ENCODE measurements around the gene LDB2.

The LDB2 gene

DNA sequence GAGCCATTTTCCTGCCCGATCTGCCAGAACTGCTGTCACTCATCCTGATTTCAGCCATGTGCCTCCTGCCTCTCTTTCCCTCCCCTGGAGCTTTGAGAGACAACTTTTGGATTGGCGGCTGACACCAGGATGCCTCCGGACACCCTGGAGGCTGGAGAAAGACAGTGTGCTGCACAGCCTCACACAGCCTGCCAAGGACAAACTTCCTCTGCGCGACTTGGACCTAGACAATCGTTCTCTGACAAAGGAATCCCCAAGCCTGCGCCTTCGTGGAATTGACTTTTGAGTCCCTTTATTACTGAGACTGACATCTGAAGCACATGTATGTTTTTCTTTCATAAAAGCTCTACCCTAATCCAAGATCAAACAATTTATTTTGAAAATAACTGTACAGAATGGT is 10.8 kb upstream of the LDB2 start:
- H2BK15ac ChIP-seq (replicated peaks; ENCODE audit: low read depth) = no peak overlapping the region
- H2BK120ac ChIP-seq (ENCODE audit: low read depth, low read length) = no peak overlapping the region
- no peaks in the 10 kb centered on the region for H3K27me3 ChIP-seq (ENCODE audit: insufficient read depth, low read length, poor library complexity)
- peak overlapping the region; percentile 65 for H3K56ac ChIP-seq (ENCODE audit: low read length)
- no peak overlapping the region for H3K4me3 ChIP-seq (ENCODE audit: low read length)
- peak overlapping the region; percentile 13 for H2BK5ac ChIP-seq (ENCODE audit: low read length)
- H3K23ac ChIP-seq (ENCODE audit: low read length) = no peak overlapping the region
- H2AK5ac ChIP-seq (ENCODE audit: low read length) = peak overlapping the region; percentile 14
- H4K5ac ChIP-seq (ENCODE audit: low read length) = no peak overlapping the region
- H3K36me3 ChIP-seq (ENCODE audit: control insufficient read depth, insufficient read depth, low read length) = no peaks in the 10 kb centered on the region
- no peak overlapping the region for H3K27ac ChIP-seq (ENCODE audit: low read depth, low read length)
- peak overlapping the region; percentile 1 for H3K18ac ChIP-seq (ENCODE audit: low read length)
- H3K4me1 ChIP-seq (ENCODE audit: control insufficient read depth, low read depth, low read length) = peaks cover 10% of the 10 kb centered on the region
- no peak overlapping the region for H3K4me2 ChIP-seq (ENCODE audit: low read length)
- peak overlapping the region; percentile 15 for H3K9ac ChIP-seq (ENCODE audit: low read length)
- no peak for DNase-seq
- no peak overlapping the region for H3K4ac ChIP-seq (ENCODE audit: low read depth, low read length)
- H3K79me2 ChIP-seq (ENCODE audit: control insufficient read depth, insufficient read depth, low read length) = no peaks in the 10 kb centered on the region
- no peak overlapping the region for H4K8ac ChIP-seq (ENCODE audit: low read depth, low read length)
- no CpG with 5 or more reads among the region's 8 CpGs for WGBS (ENCODE audit: extremely low coverage, insufficient coverage, low lambda C conversion rate)
- H3K79me1 ChIP-seq (ENCODE audit: low read length) = no peaks in the 10 kb centered on the region

DNA sequence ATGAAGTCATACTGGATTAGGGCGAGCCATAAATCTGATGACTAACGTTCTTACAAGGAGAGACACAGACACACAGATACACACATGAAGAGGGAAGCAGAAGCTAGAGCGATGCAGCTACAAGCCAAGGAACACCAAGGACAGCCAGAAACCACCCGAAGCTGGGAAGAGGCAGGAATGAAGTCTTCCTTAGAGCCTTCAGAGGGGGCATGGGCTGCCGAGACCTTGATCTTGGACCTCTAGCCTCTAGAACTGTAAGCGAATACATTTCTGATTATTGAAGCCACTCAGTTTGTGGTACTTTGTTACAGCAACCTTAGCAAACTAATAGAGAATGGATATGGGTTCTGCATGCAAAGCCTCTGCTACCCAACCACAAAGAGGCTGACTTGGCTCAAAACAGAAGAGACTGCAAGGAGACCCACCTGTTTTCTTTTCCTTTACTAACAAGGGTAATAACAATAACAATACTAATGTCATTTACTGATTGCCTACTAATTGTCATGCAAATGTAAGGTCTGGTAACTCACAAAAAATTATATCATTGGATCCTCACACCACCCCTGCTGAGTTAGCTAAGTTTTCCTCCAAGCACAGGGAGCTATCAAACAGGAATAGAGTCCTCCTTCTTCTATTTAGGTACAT is 10.1 kb upstream of the LDB2 start:
- Histone ChIP-seq H3K56ac (ENCODE audit: low read length) (no peak overlapping the region), H2AK5ac (ENCODE audit: low read length) (no peak overlapping the region), H2BK5ac (ENCODE audit: low read length) (no peak overlapping the region), H3K36me3 (ENCODE audit: control insufficient read depth, insufficient read depth, low read length) (no peaks in the 10 kb centered on the region), H3K4me2 (ENCODE audit: low read length) (no peak overlapping the region), H3K27ac (ENCODE audit: low read depth, low read length) (no peak overlapping the region), H3K9ac (ENCODE audit: low read length) (no peak overlapping the region), H3K4me1 (ENCODE audit: control insufficient read depth, low read depth, low read length) (peaks cover 10% of the 10 kb centered on the region), H3K79me1 (ENCODE audit: low read length) (no peaks in the 10 kb centered on the region), H2BK120ac (ENCODE audit: low read depth, low read length) (no peak overlapping the region), H2BK15ac (replicated peaks; ENCODE audit: low read depth) (no peak overlapping the region), H3K4me3 (ENCODE audit: low read length) (no peak overlapping the region), H3K4ac (ENCODE audit: low read depth, low read length) (no peak overlapping the region), H3K23ac (ENCODE audit: low read length) (no peak overlapping the region), H4K5ac (ENCODE audit: low read length) (no peak overlapping the region), H3K79me2 (ENCODE audit: control insufficient read depth, insufficient read depth, low read length) (no peaks in the 10 kb centered on the region), H4K8ac (ENCODE audit: low read depth, low read length) (no peak overlapping the region), H3K18ac (ENCODE audit: low read length) (no peak overlapping the region), H3K27me3 (ENCODE audit: insufficient read depth, low read length, poor library complexity) (no peaks in the 10 kb centered on the region)
- WGBS (ENCODE audit: extremely low coverage, insufficient coverage, low lambda C conversion rate) = no CpG with 5 or more reads among the region's 6 CpGs
- no peak for DNase-seq

DNA sequence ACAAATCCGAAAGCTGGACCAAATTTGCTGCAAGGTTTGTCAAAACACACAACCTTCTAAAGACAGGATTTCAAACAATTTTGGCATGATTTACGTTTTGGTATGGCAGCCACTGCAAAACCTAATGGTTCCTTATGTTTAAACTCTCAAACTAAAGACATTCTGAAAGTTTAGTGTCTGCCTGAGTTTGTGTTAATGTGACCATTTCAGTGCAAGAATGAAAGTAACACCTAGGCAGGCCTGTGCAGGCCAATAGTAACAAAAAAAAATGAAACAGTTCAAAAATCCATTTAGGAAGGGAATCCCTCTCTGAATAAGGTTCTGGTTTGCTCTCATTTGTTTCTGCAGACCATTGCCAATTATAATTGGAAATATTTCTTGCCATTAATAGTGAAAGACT is 1.9 kb upstream of the LDB2 start:
- Histone ChIP-seq H3K4me2 (ENCODE audit: low read length) (no peak overlapping the region), H2BK15ac (replicated peaks; ENCODE audit: low read depth) (peak overlapping the region; percentile 3), H3K9ac (ENCODE audit: low read length) (peak overlapping the region; percentile 6), H3K36me3 (ENCODE audit: control insufficient read depth, insufficient read depth, low read length) (no peaks in the 10 kb centered on the region), H3K4me1 (ENCODE audit: control insufficient read depth, low read depth, low read length) (peaks cover 9% of the 10 kb centered on the region), H3K56ac (ENCODE audit: low read length) (peak overlapping the region; percentile 19), H3K79me1 (ENCODE audit: low read length) (peaks cover 2% of the 10 kb centered on the region), H2BK120ac (ENCODE audit: low read depth, low read length) (no peak overlapping the region), H2BK5ac (ENCODE audit: low read length) (no peak overlapping the region), H3K27me3 (ENCODE audit: insufficient read depth, low read length, poor library complexity) (no peaks in the 10 kb centered on the region), H4K8ac (ENCODE audit: low read depth, low read length) (no peak overlapping the region), H3K27ac (ENCODE audit: low read depth, low read length) (no peak overlapping the region), H3K4ac (ENCODE audit: low read depth, low read length) (no peak overlapping the region), H3K79me2 (ENCODE audit: control insufficient read depth, insufficient read depth, low read length) (peaks cover 26% of the 10 kb centered on the region), H3K4me3 (ENCODE audit: low read length) (no peak overlapping the region), H4K5ac (ENCODE audit: low read length) (no peak overlapping the region), H3K18ac (ENCODE audit: low read length) (no peak overlapping the region), H3K23ac (ENCODE audit: low read length) (no peak overlapping the region), H2AK5ac (ENCODE audit: low read length) (no peak overlapping the region)
- no CpG with 5 or more reads among the region's 2 CpGs for WGBS (ENCODE audit: extremely low coverage, insufficient coverage, low lambda C conversion rate)
- no peak for DNase-seq

DNA sequence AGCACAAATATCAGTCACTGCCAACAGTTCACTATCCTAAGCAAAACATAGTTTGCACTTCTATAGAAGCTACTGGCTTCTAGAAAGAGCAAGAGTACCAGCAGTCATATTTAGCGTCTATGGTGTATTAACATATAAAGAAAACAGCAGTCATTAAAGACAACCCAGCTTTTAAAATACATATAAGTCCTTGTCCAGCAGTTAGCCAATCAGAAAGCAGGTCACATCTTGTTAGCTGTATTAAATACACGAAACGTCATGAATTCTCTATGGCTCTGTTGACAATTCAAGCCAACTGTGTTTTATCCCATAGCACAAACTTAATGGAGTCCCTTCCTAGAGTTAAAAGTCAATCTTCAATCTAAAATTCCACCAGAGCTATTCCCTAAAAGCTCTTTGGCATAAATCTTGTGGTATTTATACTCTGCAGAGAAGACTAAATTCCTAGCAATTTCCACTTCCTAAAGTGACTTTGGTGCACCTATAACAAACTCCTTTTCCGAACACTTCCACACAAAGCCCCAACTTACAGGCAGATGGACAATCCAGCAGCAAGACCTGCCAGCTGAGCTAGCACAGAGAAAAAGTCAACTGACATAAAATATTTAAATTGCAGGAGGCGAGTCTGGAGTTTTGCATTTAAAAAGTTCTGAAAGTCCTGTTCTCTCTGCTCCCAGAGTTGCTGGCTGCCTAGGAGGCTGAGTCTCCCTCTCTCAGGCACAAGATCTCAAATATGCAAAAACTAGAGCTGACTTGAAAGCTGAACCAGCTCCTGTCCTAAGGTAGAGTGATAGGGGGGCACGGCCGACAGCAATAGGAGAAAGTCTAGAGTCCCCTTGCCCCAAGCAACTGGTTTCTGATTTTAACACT is 1.3 kb downstream of the LDB2 start:
- Histone ChIP-seq H3K4ac (ENCODE audit: low read depth, low read length) (peak overlapping the region; percentile 79), H2AK5ac (ENCODE audit: low read length) (no peak overlapping the region), H3K79me2 (ENCODE audit: control insufficient read depth, insufficient read depth, low read length) (peaks cover 41% of the 10 kb centered on the region), H3K27me3 (ENCODE audit: insufficient read depth, low read length, poor library complexity) (no peaks in the 10 kb centered on the region), H2BK120ac (ENCODE audit: low read depth, low read length) (peak overlapping the region; percentile 96), H3K27ac (ENCODE audit: low read depth, low read length) (peak overlapping the region; percentile 85), H3K4me3 (ENCODE audit: low read length) (peak overlapping the region; percentile 93), H3K18ac (ENCODE audit: low read length) (peak overlapping the region; percentile 97), H2BK15ac (replicated peaks; ENCODE audit: low read depth) (no peak overlapping the region), H4K8ac (ENCODE audit: low read depth, low read length) (no peak overlapping the region), H3K9ac (ENCODE audit: low read length) (peak overlapping the region; percentile 94), H3K56ac (ENCODE audit: low read length) (peak overlapping the region; percentile 63), H3K4me1 (ENCODE audit: control insufficient read depth, low read depth, low read length) (peaks cover 9% of the 10 kb centered on the region), H3K4me2 (ENCODE audit: low read length) (peak overlapping the region; percentile 66), H2BK5ac (ENCODE audit: low read length) (peak overlapping the region; percentile 74), H4K5ac (ENCODE audit: low read length) (no peak overlapping the region), H3K23ac (ENCODE audit: low read length) (no peak overlapping the region), H3K79me1 (ENCODE audit: low read length) (peaks cover 2% of the 10 kb centered on the region), H3K36me3 (ENCODE audit: control insufficient read depth, insufficient read depth, low read length) (no peaks in the 10 kb centered on the region)
- peak; percentile 58 for DNase-seq
- no CpG with 5 or more reads among the region's 7 CpGs for WGBS (ENCODE audit: extremely low coverage, insufficient coverage, low lambda C conversion rate)

DNA sequence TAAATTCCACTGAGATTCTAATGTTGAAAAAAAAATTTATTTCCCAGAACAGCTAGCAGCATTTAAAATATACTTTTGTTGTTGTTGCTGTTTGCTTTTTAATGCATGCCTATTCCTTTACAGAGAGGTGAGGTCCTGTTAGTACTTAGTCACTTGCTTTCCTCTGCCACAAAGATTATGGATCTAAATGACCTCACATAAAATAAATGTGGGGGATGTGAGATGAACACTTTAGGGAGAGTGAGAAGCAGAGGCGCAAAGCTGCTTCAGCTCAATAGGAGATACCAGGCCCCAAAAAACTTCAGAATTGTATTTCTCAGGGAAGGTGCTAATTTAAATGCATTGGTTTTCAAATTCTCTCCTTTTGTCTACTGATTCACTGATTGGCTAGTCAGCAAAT is 4.0 kb downstream of the LDB2 start:
- H3K56ac ChIP-seq (ENCODE audit: low read length) = peak overlapping the region; percentile 82
- WGBS (ENCODE audit: extremely low coverage, insufficient coverage, low lambda C conversion rate) = no CpG with 5 or more reads among the region's 1 CpG
- no peak overlapping the region for H4K8ac ChIP-seq (ENCODE audit: low read depth, low read length)
- no peak overlapping the region for H3K4me3 ChIP-seq (ENCODE audit: low read length)
- H3K27ac ChIP-seq (ENCODE audit: low read depth, low read length) = peak overlapping the region; percentile 33
- H3K27me3 ChIP-seq (ENCODE audit: insufficient read depth, low read length, poor library complexity) = no peaks in the 10 kb centered on the region
- peak; percentile 81 for DNase-seq
- no peak overlapping the region for H3K4ac ChIP-seq (ENCODE audit: low read depth, low read length)
- H3K4me2 ChIP-seq (ENCODE audit: low read length) = peak overlapping the region; percentile 4
- no peak overlapping the region for H4K5ac ChIP-seq (ENCODE audit: low read length)
- peak overlapping the region; percentile 67 for H3K9ac ChIP-seq (ENCODE audit: low read length)
- H3K79me1 ChIP-seq (ENCODE audit: low read length) = peaks cover 2% of the 10 kb centered on the region
- peak overlapping the region; percentile 30 for H3K18ac ChIP-seq (ENCODE audit: low read length)
- peaks cover 61% of the 10 kb centered on the region for H3K79me2 ChIP-seq (ENCODE audit: control insufficient read depth, insufficient read depth, low read length)
- peak overlapping the region; percentile 61 for H2BK120ac ChIP-seq (ENCODE audit: low read depth, low read length)
- no peak overlapping the region for H3K23ac ChIP-seq (ENCODE audit: low read length)
- no peaks in the 10 kb centered on the region for H3K36me3 ChIP-seq (ENCODE audit: control insufficient read depth, insufficient read depth, low read length)
- H2AK5ac ChIP-seq (ENCODE audit: low read length) = no peak overlapping the region
- peaks cover 11% of the 10 kb centered on the region for H3K4me1 ChIP-seq (ENCODE audit: control insufficient read depth, low read depth, low read length)
- no peak overlapping the region for H2BK5ac ChIP-seq (ENCODE audit: low read length)
- no peak overlapping the region for H2BK15ac ChIP-seq (replicated peaks; ENCODE audit: low read depth)

All from mesendoderm (in vitro differentiated cells).